Esophagus squamous epithelium (tissue), 5 donors: ENCODE results near the gene MUL1. TPM values are rescaled to one million over a fixed set of nuclear protein-coding genes. Genes with fewer than 3 reads are reported as not detected.

ENCODE experiments used
- DNase-seq: peaks from one replicate; lab custom pipeline; 2025; lab: John Stamatoyannopoulos, UW
- H3K27ac ChIP-seq, 4 donors: fragments of 200-600 bp; sonication (generic); one replicate each; pipeline ENCODE4 v1.5.1; 2016 to 2019; ENCODE audit warnings: mild to moderate bottlenecking in 1 of 4
- H3K27me3 ChIP-seq, 4 donors: fragments of 200-600 bp; sonication (generic); 1 replicate in 3 of 4; 2 replicates in 1 of 4; pipeline versions ENCODE4 v1.5.1 to v1.6.0; 2017 to 2021; ENCODE audit warnings: antibody characterized with exemption in 1 of 4
- H3K36me3 ChIP-seq, 3 donors: fragments of 200-600 bp; sonication (generic); one replicate each; pipeline ENCODE4 v1.5.1; 2016 to 2019
- H3K4me1 ChIP-seq, 3 donors: fragments of 200-600 bp; sonication (generic); one replicate each; pipeline ENCODE4 v1.5.1; 2017 to 2019
- H3K4me3 ChIP-seq, 4 donors: fragments of 200-600 bp; sonication (generic); 1 replicate in 3 of 4; 2 replicates in 1 of 4; pipeline ENCODE4 v1.5.1; 2016 to 2019; ENCODE audit warnings: mild to moderate bottlenecking in 2 of 4, moderate library complexity in 1 of 4
- H3K9me3 ChIP-seq, 3 donors: fragments of 200-600 bp; sonication (generic); one replicate each; pipeline ENCODE4 v1.5.1; 2016 to 2019
- CTCF ChIP-seq, 6 experiments: fragments of 450-650 bp in 4 of 6; fragments of 200-600 bp in 2 of 6; sonication (generic) in 2 of 6; IDR thresholded peaks; one replicate each; pipeline ENCODE4 v1.5.1; 2016 to 2019; ENCODE audit warnings: antibody characterized with exemption in 6 of 6, mild to moderate bottlenecking in 4 of 6, moderate library complexity in 4 of 6
- POLR2A ChIP-seq, 4 donors: fragments of 450-650 bp; IDR thresholded peaks; one replicate each; pipeline ENCODE4 v1.6.1; 2017; ENCODE audit warnings: antibody characterized with exemption in 4 of 4, mild to moderate bottlenecking in 4 of 4, moderate library complexity in 3 of 4
- WGBS, 2 donors: methylation state at CpG; one replicate each; pipeline ENCODE4 v1.1.5; 2018; 5-methylcytosine and 5-hydroxymethylcytosine counted together
- intact Hi-C: fragments of 100-400 bp; cut with DNase I; formaldehyde crosslinking; loops from one replicate; pipeline ENCODE4 v1.15.0; 2022
- total RNA-seq, 4 donors: library from RNA; depleted of rRNA; stranded (reverse); fragments of >200 nt; gene quantifications; one replicate each; pipeline ENCODE4 v1.1.0, GENCODE V29; 2016
- donor health status: DM: yes; HTN: yes; CAD: no.

MUL1 gene
- total RNA-seq, 4 donors from 2014 or later, result 19.0 to 35.6 (median 26.2) TPM

GRCh38 chr1:20493309-20493708 is 14.6 kb downstream of the MUL1 start:
- intact Hi-C loops, result loop anchor here (5.0 to 10.0 kb wide), 2 partner anchors 119 to 281 kb away; no protein-coding TSS in a partner anchor
- DNase-seq, result no peak
- 30 to 41% methylated on average over 5 of the region's 5 CpGs for WGBS, 2 donors
- H3K4me3 ChIP-seq, result no peak overlapping the region
- no peak overlapping the region for H3K27ac ChIP-seq
- H3K4me1 ChIP-seq, result peaks cover 14 to 38% (median 17%) of the 10 kb centered on the region in 3 donors
- H3K27me3 ChIP-seq, result peaks cover 0 to 37% (median 0%) of the 10 kb centered on the region in 4 donors
- H3K36me3 ChIP-seq, result peaks cover 0 to 11% (median 0%) of the 10 kb centered on the region in 3 donors
- no peaks in the 10 kb centered on the region for H3K9me3 ChIP-seq
- TF ChIP-seq CTCF (IDR thresholded peaks at IDR 0.05) (no peak), POLR2A (IDR thresholded peaks at IDR 0.05) (no peak)

GRCh38 chr1:20492751-20493150 is 15.2 kb downstream of the MUL1 start:
- H3K27me3 ChIP-seq, result peaks cover 0 to 43% (median 0%) of the 10 kb centered on the region in 4 donors
- DNase-seq, result no peak
- TF ChIP-seq POLR2A (IDR thresholded peaks at IDR 0.05) (no peak), CTCF (IDR thresholded peaks at IDR 0.05) (no peak)
- H3K4me3 ChIP-seq, result no peak overlapping the region
- H3K27ac ChIP-seq, result no peak overlapping the region
- intact Hi-C loops, result loop anchor here (5.0 to 10.0 kb wide), 2 partner anchors 118 to 280 kb away; no protein-coding TSS in a partner anchor
- 57 to 58% methylated on average over 1 to 5 of the region's 7 CpGs for WGBS, 2 donors
- no peaks in the 10 kb centered on the region for H3K9me3 ChIP-seq
- peaks cover 0 to 5% (median 0%) of the 10 kb centered on the region in 3 donors for H3K36me3 ChIP-seq
- peaks cover 14 to 38% (median 17%) of the 10 kb centered on the region in 3 donors for H3K4me1 ChIP-seq

GRCh38 chr1:20491866-20492265 is 16.1 kb downstream of the MUL1 start:
- 46 to 76% methylated on average over 3 to 6 of the region's 7 CpGs for WGBS, 2 donors
- Histone ChIP-seq H3K27ac (no peak overlapping the region), H3K27me3 (peaks cover 0 to 52% (median 0%) of the 10 kb centered on the region in 4 donors), H3K4me1 (peaks cover 15 to 34% (median 20%) of the 10 kb centered on the region in 3 donors), H3K9me3 (no peaks in the 10 kb centered on the region), H3K4me3 (no peak overlapping the region), H3K36me3 (no peaks in the 10 kb centered on the region)
- no peak for DNase-seq
- intact Hi-C loops, result loop anchor here (5.0 to 10.0 kb wide), 2 partner anchors 117 to 280 kb away; no protein-coding TSS in a partner anchor
- TF ChIP-seq POLR2A (IDR thresholded peaks at IDR 0.05), result no peak
- TF ChIP-seq CTCF (IDR thresholded peaks at IDR 0.05), result no peak

GRCh38 chr1:20491178-20491577 is 16.8 kb downstream of the MUL1 start:
- no peaks in the 10 kb centered on the region for H3K36me3 ChIP-seq
- 60 to 73% methylated on average over 1 to 6 of the region's 6 CpGs for WGBS, 2 donors
- TF ChIP-seq CTCF (IDR thresholded peaks at IDR 0.05) (no peak), POLR2A (IDR thresholded peaks at IDR 0.05) (no peak)
- H3K9me3 ChIP-seq, result no peaks in the 10 kb centered on the region
- DNase-seq, result no peak
- intact Hi-C loops, result loop anchor here (5.0 to 10.0 kb wide), 2 partner anchors 116 to 279 kb away; no protein-coding TSS in a partner anchor
- no peak overlapping the region for H3K27ac ChIP-seq
- no peak overlapping the region for H3K4me3 ChIP-seq
- H3K27me3 ChIP-seq, result peaks cover 0 to 58% (median 2%) of the 10 kb centered on the region in 4 donors
- peaks cover 20 to 41% (median 22%) of the 10 kb centered on the region in 3 donors for H3K4me1 ChIP-seq

- no peaks in the 10 kb centered on the region for H3K36me3 ChIP-seq
- TF ChIP-seq POLR2A (IDR thresholded peaks at IDR 0.05), result no peak
- TF ChIP-seq CTCF (IDR thresholded peaks at IDR 0.05), result no peak
- no peaks in the 10 kb centered on the region for H3K9me3 ChIP-seq
- H3K27ac ChIP-seq, result no peak overlapping the region
- H3K27me3 ChIP-seq, result peaks cover 6 to 96% (median 9%) of the 10 kb centered on the region in 4 donors
- 6 to 13% methylated on average over 3 to 4 of the region's 4 CpGs for WGBS, 2 donors
- H3K4me1 ChIP-seq, result peaks cover 16 to 48% (median 25%) of the 10 kb centered on the region in 3 donors
- intact Hi-C loops, result no loop called here
- no peak for DNase-seq
- H3K4me3 ChIP-seq, result peak overlapping the region in 3 of 4 donors; percentile 57 to 76 (median 67)
Measured at GRCh38 chr1:20487236-20487590, 20.7 kb downstream of the MUL1 start.
